Osteocyte (in vitro differentiated cells): ENCODE measurements around the gene ALKBH3. TPM values are rescaled to one million over a fixed set of nuclear protein-coding genes. Genes with fewer than 3 reads are reported as not detected.

ENCODE experiments used
- DNase-seq: peaks from one replicate; pipeline ENCODE4 v3.0.0; 2021; ENCODE audit warnings: mixed read lengths; ENCODE audit not compliant: unreplicated experiment; ENCODE audit errors: extremely low spot score
- H3K27ac Mint-ChIP-seq: one replicate; pipeline ENCODE4 v1.8.0; 2021; ENCODE audit warnings: mild to moderate bottlenecking, mixed read lengths; ENCODE audit not compliant: unreplicated experiment
- H3K27me3 Mint-ChIP-seq: one replicate; pipeline ENCODE4 v1.8.0; 2021; ENCODE audit warnings: mixed read lengths; ENCODE audit not compliant: unreplicated experiment
- H3K36me3 Mint-ChIP-seq: one replicate; pipeline ENCODE4 v1.8.0; 2021; ENCODE audit warnings: mixed read lengths; ENCODE audit not compliant: unreplicated experiment
- H3K4me1 Mint-ChIP-seq: one replicate; pipeline ENCODE4 v1.8.0; 2021; ENCODE audit warnings: mixed read lengths; ENCODE audit not compliant: unreplicated experiment
- H3K4me3 Mint-ChIP-seq: one replicate; pipeline ENCODE4 v1.8.0; 2021; ENCODE audit warnings: mild to moderate bottlenecking, moderate library complexity, mixed read lengths; ENCODE audit not compliant: unreplicated experiment
- H3K9me3 Mint-ChIP-seq: one replicate; pipeline ENCODE4 v1.8.0; 2021; ENCODE audit warnings: mixed read lengths; ENCODE audit not compliant: unreplicated experiment
- total RNA-seq: library from RNA; stranded (reverse); gene quantifications from 2 replicates; pipeline ENCODE4 v1.2.1, GENCODE V29; 2021
- TF ChIP-seq, protein P1 (sequence below): fragments of 200-600 bp; sonication (generic); IDR thresholded peaks from 2 replicates; pipeline ENCODE4 v1.5.0; 2021; ENCODE audit warnings: antibody characterized with exemption, mild to moderate bottlenecking, moderate library complexity

ALKBH3 gene
- total RNA-seq, 1 donor from 2014 or later = 32.4 TPM

DNA sequence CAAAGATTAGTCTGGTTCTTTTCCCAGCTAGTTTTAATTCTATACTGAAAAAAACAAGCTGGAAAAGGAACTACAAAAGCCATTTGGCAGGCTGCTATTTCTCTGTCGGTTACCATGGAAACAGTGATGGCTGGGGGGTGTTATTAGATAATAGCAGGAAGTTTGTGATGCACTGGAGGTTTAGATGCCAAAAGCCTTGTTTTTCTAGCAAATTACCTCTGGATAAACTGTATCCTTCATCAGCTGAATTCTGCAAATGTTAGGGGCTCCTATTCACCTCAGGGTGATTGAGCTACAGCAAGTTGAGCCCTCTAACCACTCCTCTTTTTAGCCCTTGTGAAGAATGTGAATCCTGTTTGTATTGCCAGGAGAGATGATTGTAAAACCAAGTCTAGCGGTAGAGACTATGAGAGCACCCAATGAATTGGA is 25.2 kb downstream of the ALKBH3 start:
- no peaks in the 10 kb centered on the region for H3K27me3 Mint-ChIP-seq
- no peak overlapping the region for H3K27ac Mint-ChIP-seq
- peaks cover 53% of the 10 kb centered on the region for H3K36me3 Mint-ChIP-seq
- no peak overlapping the region for H3K4me3 Mint-ChIP-seq
- TF ChIP-seq, protein P1, sequence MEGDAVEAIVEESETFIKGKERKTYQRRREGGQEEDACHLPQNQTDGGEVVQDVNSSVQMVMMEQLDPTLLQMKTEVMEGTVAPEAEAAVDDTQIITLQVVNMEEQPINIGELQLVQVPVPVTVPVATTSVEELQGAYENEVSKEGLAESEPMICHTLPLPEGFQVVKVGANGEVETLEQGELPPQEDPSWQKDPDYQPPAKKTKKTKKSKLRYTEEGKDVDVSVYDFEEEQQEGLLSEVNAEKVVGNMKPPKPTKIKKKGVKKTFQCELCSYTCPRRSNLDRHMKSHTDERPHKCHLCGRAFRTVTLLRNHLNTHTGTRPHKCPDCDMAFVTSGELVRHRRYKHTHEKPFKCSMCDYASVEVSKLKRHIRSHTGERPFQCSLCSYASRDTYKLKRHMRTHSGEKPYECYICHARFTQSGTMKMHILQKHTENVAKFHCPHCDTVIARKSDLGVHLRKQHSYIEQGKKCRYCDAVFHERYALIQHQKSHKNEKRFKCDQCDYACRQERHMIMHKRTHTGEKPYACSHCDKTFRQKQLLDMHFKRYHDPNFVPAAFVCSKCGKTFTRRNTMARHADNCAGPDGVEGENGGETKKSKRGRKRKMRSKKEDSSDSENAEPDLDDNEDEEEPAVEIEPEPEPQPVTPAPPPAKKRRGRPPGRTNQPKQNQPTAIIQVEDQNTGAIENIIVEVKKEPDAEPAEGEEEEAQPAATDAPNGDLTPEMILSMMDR = no peak
- H3K9me3 Mint-ChIP-seq = no peaks in the 10 kb centered on the region
- no peak for DNase-seq
- no peaks in the 10 kb centered on the region for H3K4me1 Mint-ChIP-seq

DNA sequence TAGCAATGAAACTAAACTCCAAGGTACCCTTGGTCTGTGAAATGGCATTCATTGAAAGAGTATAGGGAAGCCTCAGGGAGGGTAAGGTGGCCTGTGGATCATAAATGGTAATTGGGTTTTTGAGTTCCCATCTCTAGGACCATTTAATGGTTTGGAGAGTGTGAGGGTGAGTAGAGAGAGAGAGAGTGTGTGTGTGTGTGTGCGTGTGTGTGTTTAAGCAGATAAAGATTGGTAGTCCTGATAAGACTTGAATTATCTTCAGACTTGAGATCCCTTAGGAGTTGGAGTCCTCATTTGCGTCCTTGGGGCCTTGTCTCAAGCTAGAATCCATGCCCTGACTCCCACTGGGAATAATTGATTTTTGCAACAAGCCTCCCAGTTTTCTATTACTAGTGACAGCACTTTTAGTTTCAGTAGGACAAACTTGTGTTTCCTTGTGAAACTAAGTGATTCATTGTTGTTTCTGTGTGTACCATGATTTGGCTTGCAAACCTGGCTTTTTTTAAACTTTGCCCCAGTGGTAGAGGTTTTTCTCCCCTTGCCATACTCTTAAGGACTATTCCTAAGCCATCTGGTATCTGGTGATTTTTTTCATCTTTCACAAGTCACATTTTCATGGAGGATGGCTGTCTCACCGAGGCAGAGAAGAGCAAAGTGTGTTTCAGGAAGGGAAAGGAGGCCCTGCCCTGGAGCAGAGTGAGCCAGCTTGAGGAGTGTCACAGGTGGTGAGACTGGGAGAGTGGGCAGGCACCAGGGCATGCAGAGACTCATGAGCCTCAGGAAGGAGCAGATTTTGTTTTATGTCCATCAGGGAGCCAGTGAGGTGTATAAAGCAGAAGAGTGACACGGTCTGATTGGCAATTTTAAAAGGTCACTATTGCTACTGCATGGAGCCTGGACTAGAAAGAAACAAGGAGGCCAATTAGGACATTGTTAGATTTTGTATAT is 26.7 kb downstream of the ALKBH3 start:
- no peaks in the 10 kb centered on the region for H3K9me3 Mint-ChIP-seq
- no peak overlapping the region for H3K4me3 Mint-ChIP-seq
- H3K27me3 Mint-ChIP-seq = no peaks in the 10 kb centered on the region
- DNase-seq = no peak
- no peak overlapping the region for H3K27ac Mint-ChIP-seq
- no peaks in the 10 kb centered on the region for H3K4me1 Mint-ChIP-seq
- peaks cover 54% of the 10 kb centered on the region for H3K36me3 Mint-ChIP-seq
- TF ChIP-seq, protein P1 = no peak

DNA sequence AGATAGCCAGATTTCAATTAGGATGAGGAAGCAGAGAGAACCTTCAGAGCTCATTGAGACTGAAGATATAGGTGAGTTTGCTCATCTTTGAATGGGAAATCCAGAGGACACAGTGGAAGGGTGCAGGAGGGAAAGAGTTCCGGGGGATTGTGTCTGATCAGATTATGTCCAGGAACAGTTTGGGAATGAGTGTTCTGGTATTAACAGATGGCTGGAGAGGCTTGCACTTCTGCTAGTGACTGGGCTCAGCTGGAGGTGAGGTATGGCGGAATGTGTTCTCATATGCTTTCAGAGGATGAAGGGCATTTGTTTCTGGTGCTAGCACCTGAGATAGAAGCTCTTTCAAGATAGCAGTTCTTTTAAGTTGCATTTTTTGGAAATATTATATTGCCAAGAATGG is 27.6 kb downstream of the ALKBH3 start:
- no peaks in the 10 kb centered on the region for H3K27me3 Mint-ChIP-seq
- peaks cover 51% of the 10 kb centered on the region for H3K36me3 Mint-ChIP-seq
- no peak overlapping the region for H3K4me3 Mint-ChIP-seq
- DNase-seq = no peak
- H3K27ac Mint-ChIP-seq = no peak overlapping the region
- H3K4me1 Mint-ChIP-seq = no peaks in the 10 kb centered on the region
- TF ChIP-seq, protein P1 = no peak
- no peaks in the 10 kb centered on the region for H3K9me3 Mint-ChIP-seq

DNA sequence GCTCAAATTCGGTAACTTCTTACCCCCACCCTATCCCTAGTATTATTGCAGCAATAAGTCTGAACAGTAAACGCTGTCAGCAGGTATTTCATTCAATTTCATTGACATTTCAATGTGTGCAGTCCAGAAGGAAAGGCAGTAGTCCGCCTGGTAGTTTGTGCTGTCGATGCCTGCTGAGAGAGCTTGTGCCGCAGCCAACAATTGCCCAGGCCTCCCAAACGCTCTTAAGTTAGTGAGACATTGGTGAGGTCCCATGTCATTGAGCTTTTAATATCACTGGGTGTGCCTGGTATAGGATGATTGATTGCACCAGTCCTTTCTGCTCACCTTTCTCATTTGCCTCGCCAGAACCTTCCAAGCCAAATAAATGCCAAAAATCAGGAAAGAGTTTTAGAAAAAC is 28.1 kb downstream of the ALKBH3 start:
- TF ChIP-seq, protein P1 = no peak
- Mint-ChIP-seq H3K27me3 (no peaks in the 10 kb centered on the region), H3K27ac (no peak overlapping the region), H3K9me3 (no peaks in the 10 kb centered on the region), H3K4me3 (no peak overlapping the region), H3K4me1 (no peaks in the 10 kb centered on the region), H3K36me3 (peaks cover 49% of the 10 kb centered on the region)
- no peak for DNase-seq

DNA sequence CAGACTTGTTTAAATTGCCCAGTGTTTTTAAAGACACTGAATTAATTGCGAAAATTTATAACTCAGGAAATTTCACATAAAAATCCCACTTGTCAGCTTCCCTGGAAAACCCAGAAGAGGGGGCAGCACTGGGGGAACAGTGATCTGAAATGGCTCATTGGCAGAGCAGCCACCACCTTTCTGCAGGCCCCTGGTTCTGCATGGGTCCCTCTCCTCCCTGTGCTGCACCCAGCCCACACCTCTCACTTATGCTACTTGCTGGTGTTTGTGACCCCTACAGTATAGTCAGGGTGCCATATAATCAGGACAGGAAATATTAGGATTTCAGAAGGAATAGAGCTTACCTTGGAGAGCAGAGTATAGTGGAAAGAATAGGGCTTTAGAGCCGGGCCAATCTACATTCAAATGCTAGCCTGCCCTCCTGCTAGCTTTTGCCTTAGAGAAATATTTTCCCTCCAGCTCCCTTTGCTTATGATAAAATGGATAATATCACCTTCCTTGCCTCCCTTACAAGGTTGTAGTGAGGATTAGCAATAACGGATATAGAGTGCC is 33.3 kb downstream of the ALKBH3 start:
- DNase-seq = no peak
- peaks cover 39% of the 10 kb centered on the region for H3K36me3 Mint-ChIP-seq
- H3K4me3 Mint-ChIP-seq = no peak overlapping the region
- H3K9me3 Mint-ChIP-seq = no peaks in the 10 kb centered on the region
- H3K27me3 Mint-ChIP-seq = no peaks in the 10 kb centered on the region
- H3K4me1 Mint-ChIP-seq = peaks cover 3% of the 10 kb centered on the region
- TF ChIP-seq, protein P1 = no peak
- no peak overlapping the region for H3K27ac Mint-ChIP-seq
